GM08714 (cell line): ENCODE data around the gene HPS5.

Source experiments
- H3K4me3 ChIP-seq: fragments of 200-500 bp; sonication (Bioruptor generic); 2 replicates; pipeline ENCODE4 v1.5.1; 2014; ENCODE audit warnings: mild to moderate bottlenecking, low read length, inconsistent platforms
- ZNF274 ChIP-seq: IDR thresholded peaks from 2 replicates; pipeline ENCODE4 v1.6.1; 2012; ENCODE audit warnings: mild to moderate bottlenecking, low read depth, low read length

Gene HPS5, protein sequence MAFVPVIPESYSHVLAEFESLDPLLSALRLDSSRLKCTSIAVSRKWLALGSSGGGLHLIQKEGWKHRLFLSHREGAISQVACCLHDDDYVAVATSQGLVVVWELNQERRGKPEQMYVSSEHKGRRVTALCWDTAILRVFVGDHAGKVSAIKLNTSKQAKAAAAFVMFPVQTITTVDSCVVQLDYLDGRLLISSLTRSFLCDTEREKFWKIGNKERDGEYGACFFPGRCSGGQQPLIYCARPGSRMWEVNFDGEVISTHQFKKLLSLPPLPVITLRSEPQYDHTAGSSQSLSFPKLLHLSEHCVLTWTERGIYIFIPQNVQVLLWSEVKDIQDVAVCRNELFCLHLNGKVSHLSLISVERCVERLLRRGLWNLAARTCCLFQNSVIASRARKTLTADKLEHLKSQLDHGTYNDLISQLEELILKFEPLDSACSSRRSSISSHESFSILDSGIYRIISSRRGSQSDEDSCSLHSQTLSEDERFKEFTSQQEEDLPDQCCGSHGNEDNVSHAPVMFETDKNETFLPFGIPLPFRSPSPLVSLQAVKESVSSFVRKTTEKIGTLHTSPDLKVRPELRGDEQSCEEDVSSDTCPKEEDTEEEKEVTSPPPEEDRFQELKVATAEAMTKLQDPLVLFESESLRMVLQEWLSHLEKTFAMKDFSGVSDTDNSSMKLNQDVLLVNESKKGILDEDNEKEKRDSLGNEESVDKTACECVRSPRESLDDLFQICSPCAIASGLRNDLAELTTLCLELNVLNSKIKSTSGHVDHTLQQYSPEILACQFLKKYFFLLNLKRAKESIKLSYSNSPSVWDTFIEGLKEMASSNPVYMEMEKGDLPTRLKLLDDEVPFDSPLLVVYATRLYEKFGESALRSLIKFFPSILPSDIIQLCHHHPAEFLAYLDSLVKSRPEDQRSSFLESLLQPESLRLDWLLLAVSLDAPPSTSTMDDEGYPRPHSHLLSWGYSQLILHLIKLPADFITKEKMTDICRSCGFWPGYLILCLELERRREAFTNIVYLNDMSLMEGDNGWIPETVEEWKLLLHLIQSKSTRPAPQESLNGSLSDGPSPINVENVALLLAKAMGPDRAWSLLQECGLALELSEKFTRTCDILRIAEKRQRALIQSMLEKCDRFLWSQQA

DNA sequence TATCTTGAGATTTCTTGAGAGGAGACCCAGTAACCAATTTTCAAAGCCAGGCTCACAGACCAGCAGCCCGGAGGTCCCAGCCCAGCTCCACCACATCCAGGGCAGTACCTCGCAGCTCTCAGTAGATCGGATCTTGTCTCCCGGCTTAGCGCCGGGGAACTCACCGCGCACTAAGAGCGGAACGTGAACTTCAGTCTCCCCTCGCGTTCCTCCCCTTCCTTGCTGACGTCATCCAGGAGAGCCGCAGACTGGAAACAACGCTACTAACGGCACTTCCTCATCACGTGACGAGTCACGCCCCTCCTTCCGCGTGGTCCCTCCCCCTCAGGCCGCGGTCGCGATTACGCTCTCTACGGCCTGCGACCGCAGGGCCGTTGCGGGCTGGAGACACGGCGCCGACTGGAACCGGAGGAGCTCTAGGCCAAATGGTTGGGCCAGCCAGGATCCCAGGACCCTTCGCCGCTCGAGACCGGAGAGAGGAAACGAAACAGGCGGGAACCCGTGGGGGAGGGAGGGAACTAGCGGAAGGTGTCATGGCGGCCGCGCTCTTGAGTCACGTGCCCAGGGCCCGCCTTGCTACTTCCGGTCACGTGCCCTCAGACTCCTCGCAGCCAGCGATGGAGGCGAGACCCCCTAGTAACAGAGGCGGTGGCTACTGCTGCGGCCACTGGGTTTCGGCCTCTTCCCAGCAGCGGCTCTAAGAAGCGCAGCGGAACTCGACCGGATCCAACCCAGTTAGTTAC is at the start of gene HPS5, which contains the start of gene GTF2H1:
Gene HPS5 (minus strand): TSS at position 172 of the 743 bp plus-strand sequence. CDS start 4,282 bp downstream, outside the sequence.
Gene GTF2H1 (plus strand): TSS at position 599 of the 743 bp plus-strand sequence. CDS start 10,508 bp downstream, outside the sequence.
- no peak for TF ChIP-seq ZNF274
- H3K4me3 ChIP-seq: peak within 1 kb of the TSS; percentile 92

- no peak for TF ChIP-seq ZNF274
- no peak overlapping the region for H3K4me3 ChIP-seq
Measured at GRCh38 chr11:18371279-18371678, 49.3 kb upstream of the HPS5 start.

DNA sequence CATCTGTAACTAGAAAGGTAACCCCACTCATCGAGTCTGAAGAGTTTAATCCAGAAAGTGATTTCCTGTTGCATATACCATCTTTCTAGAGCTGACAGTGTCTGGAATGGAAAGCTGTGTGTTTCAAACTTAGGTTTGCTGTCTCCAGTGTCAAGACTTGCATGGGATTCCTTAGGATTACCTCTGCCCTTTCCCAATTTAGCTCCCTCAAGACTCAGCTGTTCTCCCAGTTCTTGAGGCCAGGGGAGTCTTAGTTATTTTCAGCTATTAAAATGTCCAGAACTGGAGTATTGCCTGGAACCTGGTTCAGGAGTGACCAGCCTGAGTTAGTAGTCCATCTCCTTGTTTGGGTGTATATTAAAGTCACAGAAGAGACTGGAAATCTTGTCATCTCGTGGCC is 47.5 kb upstream of the HPS5 start:
- no peak for TF ChIP-seq ZNF274
- H3K4me3 ChIP-seq: no peak overlapping the region

DNA sequence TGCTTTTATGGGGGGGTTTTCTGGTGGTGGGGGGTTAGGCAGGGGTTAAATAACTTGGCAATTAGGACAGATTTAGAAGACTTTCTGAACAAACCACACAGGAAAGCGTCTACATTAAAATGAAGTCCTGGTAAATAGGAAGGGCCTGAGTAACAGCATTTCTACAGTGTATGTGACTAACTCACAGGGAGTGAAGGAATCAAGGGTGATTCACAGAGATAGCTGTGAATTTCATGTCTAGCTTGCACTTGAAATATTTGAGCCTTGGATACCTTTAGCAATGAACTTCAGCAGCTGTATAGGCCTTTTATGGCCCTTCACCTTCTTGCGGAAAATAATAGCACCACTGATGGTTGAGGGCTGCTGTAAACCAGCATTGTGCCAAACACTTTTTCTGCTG is 46.3 kb upstream of the HPS5 start:
- TF ChIP-seq ZNF274: no peak
- no peak overlapping the region for H3K4me3 ChIP-seq

DNA sequence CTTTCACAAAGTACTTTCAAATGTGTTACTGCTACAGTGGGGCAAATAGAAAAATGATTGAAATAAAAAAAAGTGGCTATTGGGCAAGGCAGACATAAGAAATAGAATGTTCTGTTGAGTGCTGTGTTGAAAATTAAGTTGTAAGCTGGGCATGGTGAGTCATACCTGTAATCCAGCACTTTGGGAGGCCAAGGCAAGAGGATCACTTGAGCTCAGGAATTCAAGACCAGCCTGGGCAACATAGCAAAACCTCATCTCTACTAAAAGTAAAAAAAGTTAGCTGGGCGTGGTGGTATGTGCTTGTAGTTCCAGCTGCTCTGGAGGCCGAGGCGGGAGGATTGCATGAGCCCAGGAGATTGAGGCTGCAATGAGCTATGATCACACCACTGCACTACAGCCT is 45.5 kb upstream of the HPS5 start:
- no peak overlapping the region for H3K4me3 ChIP-seq
- no peak for TF ChIP-seq ZNF274

- no peak for TF ChIP-seq ZNF274
- H3K4me3 ChIP-seq: no peak overlapping the region
Measured at GRCh38 chr11:18366286-18366685, 44.3 kb upstream of the HPS5 start.

GRCh38 chr11:18365741-18366140 is 43.8 kb upstream of the HPS5 start:
- no peak for TF ChIP-seq ZNF274
- H3K4me3 ChIP-seq: no peak overlapping the region

GRCh38 chr11:18364495-18365073 is 42.6 kb upstream of the HPS5 start:
- no peak for TF ChIP-seq ZNF274
- H3K4me3 ChIP-seq: no peak overlapping the region

DNA sequence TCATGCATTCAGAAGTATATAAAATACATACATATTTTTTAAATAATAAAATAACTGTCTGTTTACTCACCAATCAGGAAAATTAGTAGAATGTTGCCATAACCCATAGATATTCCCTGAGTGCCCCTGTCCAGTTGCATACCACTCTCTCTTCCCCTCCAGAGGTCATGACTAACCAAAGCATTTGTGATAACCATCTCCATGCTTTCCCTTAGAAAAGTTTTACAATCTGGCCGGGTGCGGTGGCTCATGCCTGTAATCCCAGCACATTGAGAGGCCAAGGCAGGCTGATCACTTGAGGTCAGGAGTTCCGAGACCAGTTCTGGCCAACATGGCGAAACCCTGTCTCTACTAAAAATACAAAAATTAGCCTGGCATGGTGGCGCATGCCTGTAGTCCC is 39.2 kb upstream of the HPS5 start:
- no peak overlapping the region for H3K4me3 ChIP-seq
- no peak for TF ChIP-seq ZNF274

DNA sequence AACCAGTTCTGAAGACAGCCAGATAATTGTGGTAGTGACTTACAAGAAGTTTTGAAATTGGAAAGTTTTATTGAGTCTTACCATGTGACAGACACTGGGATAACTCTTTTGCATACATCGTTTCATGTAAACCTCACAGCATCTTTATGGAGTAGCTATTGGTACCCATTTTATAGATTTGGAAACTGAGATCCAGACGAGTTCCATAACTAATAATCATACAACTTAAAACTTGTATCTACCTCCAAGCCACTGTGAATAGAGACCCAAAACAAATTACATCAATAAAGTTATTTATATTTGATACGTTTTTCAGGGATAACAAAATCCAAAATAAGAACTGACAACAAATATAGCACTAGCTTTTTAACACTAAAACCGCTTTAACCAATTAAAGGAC is 36.7 kb upstream of the HPS5 start:
- TF ChIP-seq ZNF274: no peak
- H3K4me3 ChIP-seq: no peak overlapping the region

GRCh38 chr11:18352581-18352980 is 30.6 kb upstream of the HPS5 start:
- no peak for TF ChIP-seq ZNF274
- no peak overlapping the region for H3K4me3 ChIP-seq

GRCh38 chr11:18347471-18348125 is 25.7 kb upstream of the HPS5 start:
- no peak overlapping the region for H3K4me3 ChIP-seq
- no peak for TF ChIP-seq ZNF274

- TF ChIP-seq ZNF274: no peak
- H3K4me3 ChIP-seq: no peak overlapping the region
Measured at GRCh38 chr11:18332891-18333290, 11.0 kb upstream of the HPS5 start.
